BLaER1 treated with 17β-estradiol and CSF1 and Interleukin-3, amounts not matched to agents 10 nM and 100 nM (cell line): ENCODE data around the gene EVX2.

Source experiments
- H3K27ac ChIP-seq, 11 experiments: shearing (Covaris generic); formaldehyde crosslinking; 2 replicates each; pipeline ENCODE4 v1.8.1; 2022
- H3K27me3 ChIP-seq, 11 experiments: shearing (Covaris generic); formaldehyde crosslinking; 2 replicates each; pipeline ENCODE4 v1.8.1; 2022
- H3K36me3 ChIP-seq, 11 experiments: shearing (Covaris generic); formaldehyde crosslinking; 2 replicates each; pipeline ENCODE4 v1.8.1; 2022
- H3K4me1 ChIP-seq, 10 experiments: shearing (Covaris generic); formaldehyde crosslinking; 2 replicates each; pipeline ENCODE4 v1.8.1; 2022
- H3K4me2 ChIP-seq, 11 experiments: shearing (Covaris generic); formaldehyde crosslinking; 2 replicates each; pipeline ENCODE4 v1.8.1; 2022
- H3K4me3 ChIP-seq, 10 experiments: shearing (Covaris generic); formaldehyde crosslinking; 2 replicates each; pipeline ENCODE4 v1.8.1; 2022
- H3K9ac ChIP-seq, 11 experiments: shearing (Covaris generic); formaldehyde crosslinking; 2 replicates each; pipeline ENCODE4 v1.8.1; 2022
- H3K9me3 ChIP-seq, 11 experiments: shearing (Covaris generic); formaldehyde crosslinking; replicated peaks in 1 of 11; 2 replicates each; pipeline ENCODE4 v1.8.1; 2022
- H4K20me1 ChIP-seq, 11 experiments: shearing (Covaris generic); formaldehyde crosslinking; 2 replicates each; pipeline ENCODE4 v1.8.1; 2022
- Cebpa-rat ChIP-seq, 11 experiments: shearing (Covaris generic); IDR thresholded peaks; 2 replicates each; pipeline ENCODE4 v1.8.1; 2022

The EVX2 gene

GRCh38 chr2:176088937-176089842 is 5.4 kb upstream of the EVX2 start:
- no peak for TF ChIP-seq Cebpa-rat (IDR thresholded peaks at IDR 0.05)
- Histone ChIP-seq H3K9me3 (peaks cover 16 to 48% (median 30%) of the 10 kb centered on the region in 11 experiments), H4K20me1 (peaks cover 0 to 91% (median 74%) of the 10 kb centered on the region in 11 experiments; a peak in 17 of 22 replicates), H3K27ac (no peak overlapping the region), H3K36me3 (no peaks in the 10 kb centered on the region), H3K4me1 (peaks cover 0 to 12% (median 0%) of the 10 kb centered on the region in 10 experiments; a peak in 5 of 20 replicates), H3K27me3 (peaks cover 100% of the 10 kb centered on the region in 11 experiments), H3K4me3 (no peak overlapping the region), H3K9ac (no peak overlapping the region), H3K4me2 (no peak overlapping the region)

- H3K27ac ChIP-seq = no peak overlapping the region
- H3K9ac ChIP-seq = no peak overlapping the region
- no peaks in the 10 kb centered on the region for H3K36me3 ChIP-seq
- H3K4me2 ChIP-seq = no peak overlapping the region; a peak in 1 of 22 replicates
- peaks cover 0 to 84% (median 73%) of the 10 kb centered on the region in 11 experiments; a peak in 17 of 22 replicates for H4K20me1 ChIP-seq
- peaks cover 100% of the 10 kb centered on the region in 11 experiments for H3K27me3 ChIP-seq
- no peak for TF ChIP-seq Cebpa-rat (IDR thresholded peaks at IDR 0.05)
- H3K4me3 ChIP-seq = no peak overlapping the region
- peaks cover 0 to 12% (median 0%) of the 10 kb centered on the region in 10 experiments; a peak in 5 of 20 replicates for H3K4me1 ChIP-seq
- H3K9me3 ChIP-seq = peaks cover 21 to 48% (median 32%) of the 10 kb centered on the region in 11 experiments
Observed at GRCh38 chr2:176088048-176088936, 4.5 kb upstream of the EVX2 start.

DNA sequence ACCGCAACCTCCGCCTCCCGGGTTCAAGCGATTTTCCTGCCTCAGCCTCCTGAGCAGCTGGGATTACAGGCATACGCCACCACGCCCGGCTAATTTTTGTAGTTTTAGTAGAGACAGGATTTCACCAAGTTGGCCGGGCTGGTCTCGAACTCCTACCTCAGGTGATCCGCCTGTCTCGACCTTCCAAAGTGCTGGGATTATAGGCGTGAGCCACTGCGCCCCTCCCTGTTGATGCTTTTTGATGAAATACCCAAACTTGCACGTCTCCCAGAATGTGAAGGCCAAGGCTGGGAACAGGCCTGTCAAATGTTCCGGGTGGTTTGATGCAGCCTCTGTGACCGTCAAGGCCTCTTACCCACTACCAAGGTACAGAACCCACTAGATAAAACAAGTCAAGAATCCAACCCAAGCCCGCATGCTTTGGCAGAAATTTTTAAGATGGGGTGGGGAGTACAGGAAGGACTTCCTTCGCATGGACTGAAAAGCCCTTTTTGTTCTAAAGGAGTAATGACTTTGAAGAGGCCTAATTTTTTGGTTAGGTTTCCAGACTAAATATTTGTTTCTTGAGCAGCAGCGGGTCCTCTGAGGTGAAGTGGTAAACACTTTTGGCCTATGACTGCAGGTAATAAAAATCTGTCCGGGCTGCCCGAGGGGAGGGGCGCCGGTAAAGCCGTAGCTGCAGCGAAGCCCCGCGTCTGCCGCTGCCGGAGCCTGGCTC is 3.7 kb upstream of the EVX2 start:
- peaks cover 0 to 6% (median 0%) of the 10 kb centered on the region in 10 experiments; a peak in 3 of 20 replicates for H3K4me1 ChIP-seq
- H3K27ac ChIP-seq = no peak overlapping the region
- no peaks in the 10 kb centered on the region; a peak in 1 of 22 replicates for H3K36me3 ChIP-seq
- no peak overlapping the region for H3K4me3 ChIP-seq
- TF ChIP-seq Cebpa-rat (IDR thresholded peaks at IDR 0.05) = no peak
- H3K9ac ChIP-seq = no peak overlapping the region
- no peak overlapping the region for H3K4me2 ChIP-seq
- H3K9me3 ChIP-seq = peaks cover 22 to 48% (median 33%) of the 10 kb centered on the region in 11 experiments
- H3K27me3 ChIP-seq = peaks cover 100% of the 10 kb centered on the region in 11 experiments
- peaks cover 0 to 84% (median 68%) of the 10 kb centered on the region in 11 experiments; a peak in 17 of 22 replicates for H4K20me1 ChIP-seq

DNA sequence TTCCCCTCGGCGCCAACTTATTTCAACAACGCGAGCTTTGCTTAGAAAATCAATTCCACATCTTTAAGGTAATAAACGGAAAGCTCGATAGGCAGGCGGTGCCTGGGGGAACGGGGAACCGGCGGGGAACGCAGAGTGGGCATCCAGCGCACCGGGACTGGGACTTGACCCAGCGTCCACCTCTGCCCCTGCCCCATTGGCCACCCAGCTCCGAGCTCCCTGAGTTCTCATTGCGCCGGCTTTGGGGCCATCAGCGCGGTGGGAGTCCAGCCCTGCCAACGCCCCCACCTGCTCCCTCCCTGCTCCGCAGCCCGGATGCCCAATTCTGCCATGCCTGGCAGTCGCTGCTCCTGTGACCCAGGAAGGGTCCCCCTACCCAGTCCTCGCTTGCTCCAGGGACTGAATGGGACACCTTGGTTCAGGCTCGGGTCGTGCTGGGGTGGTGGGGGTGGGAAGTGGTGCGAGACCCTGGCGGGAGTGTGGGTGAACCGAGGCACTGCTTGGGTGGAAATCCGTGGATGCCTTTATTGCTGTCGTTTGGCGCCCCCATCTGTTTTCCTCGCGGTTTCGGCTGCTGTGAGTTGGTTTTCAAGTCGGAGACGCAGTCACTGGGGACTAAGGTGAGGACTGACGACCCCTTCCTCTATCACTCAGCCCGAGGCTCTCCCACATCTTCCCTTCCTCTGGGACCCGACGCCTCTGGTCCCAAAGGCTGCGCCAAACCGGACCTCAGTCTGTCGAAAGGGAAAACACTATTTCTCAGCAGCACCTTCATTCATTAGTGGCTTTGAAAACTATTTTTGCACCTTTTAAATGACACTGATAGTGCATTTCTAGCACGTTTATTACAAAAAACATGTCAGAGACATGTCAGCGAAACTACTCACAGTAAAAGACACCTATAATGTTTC is 2.4 kb upstream of the EVX2 start:
- peaks cover 36 to 53% (median 46%) of the 10 kb centered on the region in 11 experiments for H3K9me3 ChIP-seq
- H3K27me3 ChIP-seq = peaks cover 100% of the 10 kb centered on the region in 11 experiments
- TF ChIP-seq Cebpa-rat (IDR thresholded peaks at IDR 0.05) = no peak
- peaks cover 0 to 6% (median 0%) of the 10 kb centered on the region in 10 experiments; a peak in 3 of 20 replicates for H3K4me1 ChIP-seq
- H3K9ac ChIP-seq = no peak overlapping the region
- peak overlapping the region in 2 of 11 experiments; percentile 2 to 17; a peak in 2 of 22 replicates for H3K4me2 ChIP-seq
- peaks cover 0 to 4% (median 0%) of the 10 kb centered on the region in 11 experiments; a peak in 1 of 22 replicates for H3K36me3 ChIP-seq
- H3K27ac ChIP-seq = no peak overlapping the region
- H4K20me1 ChIP-seq = peaks cover 0 to 74% (median 58%) of the 10 kb centered on the region in 11 experiments; a peak in 17 of 22 replicates
- no peak overlapping the region for H3K4me3 ChIP-seq

- no peak for TF ChIP-seq Cebpa-rat (IDR thresholded peaks at IDR 0.05)
- Histone ChIP-seq H3K27ac (no peak overlapping the region), H3K9ac (no peak overlapping the region), H3K4me2 (peak overlapping the region in 2 of 11 experiments; percentile 33 to 44; a peak in 4 of 22 replicates), H3K36me3 (peaks cover 0 to 4% (median 0%) of the 10 kb centered on the region in 11 experiments; a peak in 1 of 22 replicates), H3K4me1 (peaks cover 0 to 6% (median 0%) of the 10 kb centered on the region in 10 experiments; a peak in 3 of 20 replicates), H3K9me3 (peaks cover 44 to 61% (median 55%) of the 10 kb centered on the region in 11 experiments), H4K20me1 (peaks cover 0 to 65% (median 50%) of the 10 kb centered on the region in 11 experiments; a peak in 17 of 22 replicates), H3K27me3 (peaks cover 100% of the 10 kb centered on the region in 11 experiments), H3K4me3 (no peak overlapping the region; a peak in 1 of 20 replicates)
Observed at GRCh38 chr2:176085120-176085788, 1.5 kb upstream of the EVX2 start.

DNA sequence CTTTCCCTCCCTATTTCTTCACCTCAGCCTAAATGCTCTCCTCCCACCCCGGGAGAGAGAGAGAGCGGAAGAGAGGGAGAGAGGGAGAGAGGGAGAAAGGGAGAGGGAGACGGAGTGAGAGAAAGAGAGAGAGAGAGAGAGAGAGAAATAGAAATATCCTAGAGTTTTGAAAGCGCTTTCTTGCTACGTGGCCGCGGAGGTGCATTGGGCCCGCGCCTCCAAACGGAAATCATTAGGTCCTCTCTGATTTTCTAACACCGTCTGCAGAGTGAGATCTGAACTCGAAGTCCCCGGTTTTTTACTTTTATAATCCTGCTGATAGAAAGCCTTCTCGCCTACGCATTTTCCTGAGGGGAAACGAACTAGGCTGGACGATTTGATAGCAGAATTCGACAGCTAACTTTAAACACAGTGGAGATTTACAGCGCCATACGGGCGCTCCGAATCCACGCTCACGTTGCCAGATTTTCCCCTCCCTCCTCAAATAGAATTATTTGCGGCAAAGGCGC is 903 bp upstream of the EVX2 start:
- H4K20me1 ChIP-seq = peaks cover 0 to 62% (median 44%) of the 10 kb centered on the region in 11 experiments; a peak in 17 of 22 replicates
- no peak for TF ChIP-seq Cebpa-rat (IDR thresholded peaks at IDR 0.05)
- H3K27me3 ChIP-seq = peaks cover 100% of the 10 kb centered on the region in 11 experiments
- peaks cover 50 to 67% (median 60%) of the 10 kb centered on the region in 11 experiments for H3K9me3 ChIP-seq
- peaks cover 0 to 8% (median under 1%) of the 10 kb centered on the region in 10 experiments; a peak in 6 of 20 replicates for H3K4me1 ChIP-seq
- no peak overlapping the region for H3K9ac ChIP-seq
- H3K4me3 ChIP-seq = no peak overlapping the region; a peak in 1 of 20 replicates
- H3K4me2 ChIP-seq = peak overlapping the region in 2 of 11 experiments; percentile 33 to 44; a peak in 4 of 22 replicates
- peaks cover 0 to 4% (median 0%) of the 10 kb centered on the region in 11 experiments; a peak in 1 of 22 replicates for H3K36me3 ChIP-seq
- H3K27ac ChIP-seq = no peak overlapping the region
